Right renal cortex interstitium (tissue), 3 donors: Measurements from ENCODE around the gene EDA2R. TPM values are rescaled to one million over a fixed set of nuclear protein-coding genes. Genes with fewer than 3 reads are reported as not detected.

Experiments used
- DNase-seq, 3 donors: peaks; one replicate each; pipeline ENCODE4 v3.0.0-alpha.2; 2013; ENCODE audit warnings: low read depth in 3 of 3, low spot score in 2 of 3
- polyA plus RNA-seq, 3 donors: library from polyadenylated mRNA; unstranded; fragments of 120-200 nt; gene quantifications; one replicate each; pipeline ENCODE4 v1.2.1, GENCODE V29; 2013; ENCODE audit not compliant: insufficient read length in 3 of 3

EDA2R gene
- polyA plus RNA-seq, 3 donors: 0.43 to 0.67 (median 0.52) TPM

- no peak for DNase-seq
These were observed 91.0 kb downstream of the EDA2R start for GRCh38 chrX:66547847-66548369.
